Fibroblast of lung (primary cell): ENCODE measurements around the gene COX14.

Experiments
- CTCF ChIP-seq, 2 donors: IDR thresholded peaks in 1 of 2; conservative IDR thresholded peaks in 1 of 2; 1 replicate in 1 of 2; 2 replicates in 1 of 2; pipeline ENCODE4 v1.5.1; 2011 to 2012; ENCODE audit warnings: low read length in 2 of 2, control low read depth in 1 of 2, inconsistent platforms in 1 of 2, low read depth in 1 of 2, mild to moderate bottlenecking in 1 of 2
- EZH2 ChIP-seq: IDR thresholded peaks from 2 replicates; pipeline ENCODE4 v1.5.1; 2012; ENCODE audit warnings: low read length, control low read depth, mild to moderate bottlenecking; ENCODE audit errors: missing control alignments

- TF ChIP-seq CTCF (conservative IDR thresholded peaks at IDR 0.05 in 1 of 2, IDR thresholded peaks at IDR 0.05 in 1 of 2; ENCODE audit: low read depth in 1 of 2, low read length in 2 of 2) (no peak), EZH2 (no peak)
These were observed 39.1 kb downstream of the COX14 start for GRCh38 chr12:50151047-50151687.
